ENCODE data around the gene EVC2. TPM values are rescaled to one million over a fixed set of nuclear protein-coding genes. Genes with fewer than 3 reads are reported as not detected.

Gene EVC2
- total RNA-seq, 2 donors from 2014 or later, result 8.6 to 13.2 TPM

GRCh38 chr4:5572751-5573150 lies 135.6 kb downstream of the EVC2 start:
- no peak for DNase-seq
- intact Hi-C loops (cut with DNase I), result no loop called here
- Histone ChIP-seq H3K27me3 (no peaks in the 10 kb centered on the region), H3K4me3 (no peak overlapping the region), H3K36me3 (replicated peaks in 1 of 2; ENCODE audit: insufficient read depth in 1 of 2, low read depth in 2 of 2) (no peaks in the 10 kb centered on the region), H3K27ac (no peak overlapping the region), H3K9me3 (no peaks in the 10 kb centered on the region), H3K4me1 (no peaks in the 10 kb centered on the region)
- TF ChIP-seq CTCF (IDR thresholded peaks at IDR 0.05) (no peak), POLR2A (IDR thresholded peaks at IDR 0.05) (no peak)
- 91% methylated on average over 5 of the region's 5 CpGs for WGBS, 2 donors
- ATAC-seq, result no peak

DNA sequence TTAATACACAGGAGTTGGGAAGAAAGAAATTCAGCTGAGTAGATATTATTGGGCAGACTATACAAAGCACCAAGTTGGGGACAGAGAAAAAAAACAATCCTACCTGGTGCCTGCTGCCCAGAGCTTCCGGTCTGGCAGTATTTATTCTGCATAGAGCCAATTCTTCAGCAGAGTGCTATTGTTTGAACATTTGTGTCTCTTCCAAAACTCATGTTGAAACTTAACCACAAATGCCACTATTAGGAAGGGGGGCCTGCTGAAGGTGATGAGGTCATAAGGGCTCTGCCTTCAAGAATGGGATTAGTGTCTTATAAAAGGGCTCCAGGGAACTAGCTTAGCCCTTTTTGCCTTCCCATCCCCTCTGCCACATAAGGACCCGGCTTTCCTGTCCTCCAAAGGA lies 136.2 kb downstream of the EVC2 start:
- Histone ChIP-seq H3K27ac (no peak overlapping the region), H3K27me3 (no peaks in the 10 kb centered on the region), H3K36me3 (replicated peaks in 1 of 2; ENCODE audit: insufficient read depth in 1 of 2, low read depth in 2 of 2) (no peaks in the 10 kb centered on the region), H3K4me3 (no peak overlapping the region), H3K4me1 (no peaks in the 10 kb centered on the region), H3K9me3 (no peaks in the 10 kb centered on the region)
- intact Hi-C loops (cut with DNase I), result no loop called here
- no peak for ATAC-seq
- no peak for DNase-seq
- TF ChIP-seq POLR2A (IDR thresholded peaks at IDR 0.05) (no peak), CTCF (IDR thresholded peaks at IDR 0.05) (no peak)
- WGBS, 2 donors, result 74 to 83% methylated on average over 2 of the region's 2 CpGs

DNA sequence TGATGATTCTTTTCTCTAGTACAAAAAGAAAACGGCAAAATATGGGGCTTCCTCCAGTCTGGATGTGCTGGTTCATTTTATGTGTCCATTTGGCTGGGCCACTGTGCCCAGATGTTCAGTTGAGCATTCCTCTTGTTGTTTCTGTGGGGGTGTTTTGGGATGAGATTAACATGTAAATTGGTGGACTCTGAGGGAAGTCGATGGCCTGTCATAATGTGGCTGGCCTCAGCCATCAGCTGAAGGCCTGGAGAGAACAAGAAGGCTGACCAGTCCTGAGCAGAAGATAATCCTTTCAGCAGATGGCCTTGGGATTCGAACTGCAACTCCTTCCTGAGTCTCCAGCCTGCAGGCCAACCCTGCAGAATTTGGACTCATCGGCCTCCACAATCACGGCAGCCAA lies 136.7 kb downstream of the EVC2 start:
- WGBS, 2 donors, result 84 to 85% methylated on average over 5 of the region's 5 CpGs
- Histone ChIP-seq H3K4me1 (no peaks in the 10 kb centered on the region), H3K36me3 (replicated peaks in 1 of 2; ENCODE audit: insufficient read depth in 1 of 2, low read depth in 2 of 2) (no peaks in the 10 kb centered on the region), H3K4me3 (no peak overlapping the region), H3K27me3 (no peaks in the 10 kb centered on the region), H3K27ac (no peak overlapping the region), H3K9me3 (no peaks in the 10 kb centered on the region)
- TF ChIP-seq CTCF (IDR thresholded peaks at IDR 0.05), result no peak
- no peak for TF ChIP-seq POLR2A (IDR thresholded peaks at IDR 0.05)
- intact Hi-C loops (cut with DNase I), result no loop called here
- DNase-seq (no peak), ATAC-seq (no peak)

GRCh38 chr4:5569451-5569850 lies 138.9 kb downstream of the EVC2 start:
- intact Hi-C loops (cut with DNase I), result no loop called here

More at GRCh38 chr4:5569451-5569850, 138.9 kb downstream of the EVC2 start:
- Histone ChIP-seq H3K4me1 (no peaks in the 10 kb centered on the region), H3K27ac (no peak overlapping the region), H3K36me3 (replicated peaks in 1 of 2; ENCODE audit: insufficient read depth in 1 of 2, low read depth in 2 of 2) (no peaks in the 10 kb centered on the region), H3K4me3 (no peak overlapping the region), H3K9me3 (no peaks in the 10 kb centered on the region), H3K27me3 (no peaks in the 10 kb centered on the region)
- TF ChIP-seq CTCF (IDR thresholded peaks at IDR 0.05) (no peak), POLR2A (IDR thresholded peaks at IDR 0.05) (no peak)
- 91% methylated on average over 5 of the region's 5 CpGs for WGBS, 2 donors
- no peak for ATAC-seq
- no peak for DNase-seq

Measured in body of pancreas (tissue), 4 donors.